Activated CD8-positive, alpha-beta memory T cell treated with anti-CD3 and anti-CD28 coated beads for 48 hours (primary cell): ENCODE results near the gene SPRR1A.

Experiments used
- DNase-seq, 3 experiments: peaks; one replicate each; pipeline ENCODE4 v3.0.0-alpha.2; 2020; ENCODE audit warnings: low read depth in 2 of 3, low spot score in 2 of 3

Gene SPRR1A

DNA sequence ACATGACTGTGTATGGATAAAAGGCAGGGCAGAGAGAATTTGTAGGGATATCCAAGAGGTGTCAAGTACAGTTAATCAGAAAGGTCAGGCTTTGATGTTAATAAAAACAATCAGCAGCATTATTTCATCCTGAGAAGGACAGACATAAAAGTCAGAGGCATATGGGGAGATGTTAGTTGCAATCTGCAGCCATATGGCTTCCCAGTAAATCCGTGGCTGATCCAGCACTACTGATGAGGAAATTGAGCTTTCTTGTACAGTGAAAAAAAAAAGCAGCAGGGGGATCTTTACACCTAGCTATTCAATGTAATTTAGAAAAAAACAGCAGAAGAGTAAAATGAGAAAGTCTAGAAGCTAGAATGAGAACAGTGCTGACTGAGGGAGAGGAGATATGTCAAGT is 44.9 kb downstream of the SPRR1A start:
- no peak for DNase-seq

DNA sequence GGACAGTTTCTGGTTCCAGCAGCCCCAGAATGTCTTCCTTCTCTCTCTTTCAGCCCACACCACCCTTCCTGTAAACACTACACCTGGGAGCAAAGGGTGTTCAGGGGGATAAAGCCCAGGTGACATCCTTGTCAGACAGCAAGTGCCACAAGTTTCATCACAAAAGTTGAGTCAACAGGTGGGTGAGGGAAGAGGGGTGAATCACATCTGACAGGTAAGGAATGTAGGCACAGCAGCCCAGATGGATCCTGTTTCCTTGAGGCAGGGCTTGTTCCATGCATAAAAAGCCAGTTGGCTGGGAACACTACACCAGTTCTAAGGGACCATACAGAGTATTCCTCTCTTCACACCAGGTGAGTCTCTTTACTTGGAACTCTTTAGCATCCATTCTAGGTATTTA is 47.0 kb downstream of the SPRR1A start, which contains the start of gene SPRR1B:
TSS of gene SPRR1B (plus strand) at position 309 of the 400 bp plus-strand sequence. CDS start 1,143 bp downstream, outside the sequence.
- no peak for DNase-seq

DNA sequence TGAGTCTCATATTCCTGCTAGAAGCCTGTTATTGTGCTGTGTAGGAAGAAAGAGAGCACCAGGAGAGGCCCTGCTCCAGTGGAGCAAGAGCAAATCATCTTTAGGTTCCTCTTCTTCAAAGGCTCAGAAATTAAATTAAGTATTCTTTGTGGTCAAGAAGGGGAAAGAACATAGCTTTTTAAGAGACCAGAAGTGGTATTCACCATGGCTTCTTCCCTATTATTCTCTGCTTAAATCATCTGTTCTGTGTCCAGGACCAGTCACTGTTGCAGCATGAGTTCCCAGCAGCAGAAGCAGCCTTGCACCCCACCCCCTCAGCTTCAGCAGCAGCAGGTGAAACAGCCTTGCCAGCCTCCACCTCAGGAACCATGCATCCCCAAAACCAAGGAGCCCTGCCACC is 48.2 kb downstream of the SPRR1A start:
- DNase-seq = no peak

DNA sequence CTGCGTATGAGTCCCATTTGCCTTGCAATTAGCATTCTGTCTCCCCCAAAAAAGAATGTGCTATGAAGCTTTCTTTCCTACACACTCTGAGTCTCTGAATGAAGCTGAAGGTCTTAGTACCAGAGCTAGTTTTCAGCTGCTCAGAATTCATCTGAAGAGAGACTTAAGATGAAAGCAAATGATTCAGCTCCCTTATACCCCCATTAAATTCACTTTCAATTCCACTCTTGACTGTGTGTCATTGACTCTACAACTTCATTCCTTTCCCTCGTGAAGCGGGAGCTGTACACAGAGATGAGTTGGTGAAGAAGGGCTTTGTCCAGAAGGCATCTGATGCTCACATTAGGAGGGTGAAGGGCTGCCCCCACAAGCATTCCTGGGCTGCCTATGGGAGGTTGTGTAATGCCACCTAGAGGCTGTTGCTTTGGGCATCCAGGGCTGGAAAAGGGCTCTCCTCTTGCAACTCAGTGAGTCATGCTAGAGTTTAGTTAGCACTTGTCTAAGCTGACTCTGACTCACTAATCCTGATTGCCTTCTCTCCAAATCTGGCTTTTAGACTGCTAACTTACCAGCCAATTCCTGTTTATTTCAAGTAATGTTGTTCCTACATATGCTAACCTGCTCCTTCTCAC is 48.9 kb downstream of the SPRR1A start:
- DNase-seq = no peak

DNA sequence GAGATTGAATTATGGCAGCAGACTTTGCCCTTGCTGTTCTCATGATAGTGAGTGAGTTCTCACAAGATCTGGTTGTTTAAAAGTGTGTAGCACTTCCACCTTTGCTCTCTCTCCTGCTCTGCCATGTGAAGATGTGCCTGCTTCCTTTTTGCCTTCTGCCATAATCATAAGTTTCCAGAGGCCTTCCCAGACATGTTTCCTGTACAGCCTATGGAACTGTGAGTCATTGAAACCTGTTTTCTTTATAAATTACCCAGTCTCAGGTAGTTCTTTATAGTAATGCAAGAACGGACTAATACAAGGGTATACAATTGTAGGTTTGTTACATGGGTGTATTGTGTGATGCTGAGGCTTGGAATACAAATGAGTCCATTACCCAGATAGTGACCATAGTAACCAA is 51.3 kb downstream of the SPRR1A start:
- DNase-seq = no peak
